Erythroblast (primary cell): ENCODE data around the gene RBM19.

ENCODE experiments used
- GATA1 ChIP-seq: IDR thresholded peaks from 2 replicates; pipeline ENCODE4 v1.6.1; 2011; ENCODE audit warnings: low read depth, mild to moderate bottlenecking, control low read depth, low read length, moderate library complexity
- POLR2A ChIP-seq: IDR thresholded peaks from 2 replicates; pipeline ENCODE4 v1.6.1; 2011; ENCODE audit warnings: mild to moderate bottlenecking, low read length

DNA sequence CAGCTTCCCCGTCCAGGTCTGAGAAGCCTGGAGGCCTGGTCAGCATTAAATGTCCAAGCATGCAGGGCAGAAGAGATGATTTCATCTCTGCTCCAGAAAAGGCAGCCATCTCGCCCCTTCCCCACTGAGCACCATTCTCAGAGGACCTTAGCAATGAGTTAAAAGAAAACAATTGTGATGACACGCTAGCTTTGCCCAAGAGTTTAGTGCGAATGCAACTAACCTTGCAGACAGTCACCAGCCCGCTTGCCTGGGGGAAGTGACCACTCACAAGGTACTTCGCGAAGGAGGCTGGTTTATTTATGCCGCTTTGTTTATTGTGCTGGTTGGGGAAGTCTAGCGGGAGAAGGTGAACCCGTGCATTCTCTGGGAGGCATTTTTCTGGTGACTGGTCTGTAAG, 170.7 kb downstream of the RBM19 start:
- no peak for TF ChIP-seq POLR2A
- no peak for TF ChIP-seq GATA1
